ENCODE measurements around the gene AP5Z1.

GRCh38 chr7:4768597-4769569, 6.5 kb upstream of the AP5Z1 start:
- TF ChIP-seq, protein P1, sequence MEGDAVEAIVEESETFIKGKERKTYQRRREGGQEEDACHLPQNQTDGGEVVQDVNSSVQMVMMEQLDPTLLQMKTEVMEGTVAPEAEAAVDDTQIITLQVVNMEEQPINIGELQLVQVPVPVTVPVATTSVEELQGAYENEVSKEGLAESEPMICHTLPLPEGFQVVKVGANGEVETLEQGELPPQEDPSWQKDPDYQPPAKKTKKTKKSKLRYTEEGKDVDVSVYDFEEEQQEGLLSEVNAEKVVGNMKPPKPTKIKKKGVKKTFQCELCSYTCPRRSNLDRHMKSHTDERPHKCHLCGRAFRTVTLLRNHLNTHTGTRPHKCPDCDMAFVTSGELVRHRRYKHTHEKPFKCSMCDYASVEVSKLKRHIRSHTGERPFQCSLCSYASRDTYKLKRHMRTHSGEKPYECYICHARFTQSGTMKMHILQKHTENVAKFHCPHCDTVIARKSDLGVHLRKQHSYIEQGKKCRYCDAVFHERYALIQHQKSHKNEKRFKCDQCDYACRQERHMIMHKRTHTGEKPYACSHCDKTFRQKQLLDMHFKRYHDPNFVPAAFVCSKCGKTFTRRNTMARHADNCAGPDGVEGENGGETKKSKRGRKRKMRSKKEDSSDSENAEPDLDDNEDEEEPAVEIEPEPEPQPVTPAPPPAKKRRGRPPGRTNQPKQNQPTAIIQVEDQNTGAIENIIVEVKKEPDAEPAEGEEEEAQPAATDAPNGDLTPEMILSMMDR (conservative IDR thresholded peaks at IDR 0.05; ENCODE audit: low read depth, low read length) = no peak
- TF ChIP-seq POLR2A (IDR thresholded peaks at IDR 0.05; ENCODE audit: low read depth, low read length) (no peak), SMC3 (IDR thresholded peaks at IDR 0.05; ENCODE audit: low read depth, low read length) (no peak), RFX5 (IDR thresholded peaks at IDR 0.05; ENCODE audit: low read depth, low read length) (no peak), CEBPB (IDR thresholded peaks at IDR 0.05; ENCODE audit: low read depth, low read length) (no peak), BHLHE40 (IDR thresholded peaks at IDR 0.05; ENCODE audit: low read depth, low read length) (no peak)
